Activated T-cell treated with anti-CD3 and anti-CD28 coated beads for 48 hours (primary cell): ENCODE data around the gene C5orf15.
"Not testable (repeated sequence)": the region's sequence is repeated elsewhere in the genome, so short reads cannot be mapped to it uniquely, and the experiment has no call there.

Source experiments
- DNase-seq: peaks from one replicate; pipeline ENCODE4 v3.0.0-alpha.2; 2020; ENCODE audit warnings: low read depth

The C5orf15 gene

GRCh38 chr5:133994297-133994989 is 26.0 kb upstream of the C5orf15 start:
- no peak for DNase-seq

GRCh38 chr5:133993185-133993936 is 24.9 kb upstream of the C5orf15 start:
- no peak for DNase-seq

- no peak for DNase-seq
These were observed 24.2 kb upstream of the C5orf15 start for GRCh38 chr5:133992429-133993155.

DNA sequence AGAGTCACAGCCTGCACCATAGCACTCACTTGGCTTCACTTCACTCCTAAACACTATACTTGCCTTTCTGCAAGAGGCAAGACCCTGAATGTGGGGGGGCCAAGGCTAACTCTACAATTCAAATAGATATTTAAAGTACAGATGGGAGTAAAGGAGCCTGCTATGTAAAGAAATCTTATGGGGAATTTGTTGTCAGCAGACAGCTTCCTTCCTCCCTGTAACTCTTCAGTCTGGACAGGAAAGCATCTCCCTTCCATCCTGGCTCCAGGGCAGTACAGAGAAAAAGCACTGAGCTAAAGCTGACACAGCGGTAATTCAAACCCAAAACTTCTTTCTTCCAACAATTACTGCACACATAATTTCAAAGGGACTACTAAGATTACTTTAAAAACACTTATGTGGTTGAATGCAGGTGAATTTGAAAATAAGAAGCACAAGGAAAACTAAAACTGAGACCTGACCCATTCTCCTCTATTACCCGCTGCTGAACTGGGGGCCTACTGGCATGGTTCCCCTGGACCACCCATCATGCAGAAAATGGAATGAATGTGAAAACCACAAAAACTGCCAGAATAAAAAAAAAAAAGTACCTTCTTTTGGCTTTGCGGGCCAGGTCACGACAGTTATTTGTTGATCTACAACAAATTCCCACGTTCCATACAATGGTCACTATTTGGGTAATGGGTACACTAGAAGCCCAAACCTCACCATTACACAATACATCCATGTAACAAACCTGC is 22.9 kb upstream of the C5orf15 start:
- DNase-seq: no peak

DNA sequence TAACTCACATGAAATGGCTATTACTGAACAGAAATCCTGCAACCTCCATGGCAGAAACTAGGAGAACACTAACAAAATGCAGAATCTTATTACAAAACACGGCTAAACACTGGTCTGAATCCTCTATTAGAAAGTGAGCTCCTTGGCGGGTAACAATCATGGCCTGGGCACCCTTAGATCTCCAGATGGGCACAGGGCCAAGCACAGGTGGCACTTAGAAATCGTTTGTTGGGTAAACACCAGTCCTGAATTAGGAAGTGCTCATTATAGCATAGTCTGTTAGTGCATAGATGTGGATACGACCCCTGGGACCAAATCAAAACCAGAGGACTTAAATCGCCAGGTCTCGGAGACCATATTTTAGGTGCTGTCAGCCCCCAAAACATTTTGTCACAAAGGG is 22.0 kb upstream of the C5orf15 start:
- DNase-seq: no peak

GRCh38 chr5:133985540-133986180 is 17.2 kb upstream of the C5orf15 start:
- DNase-seq: no peak

DNA sequence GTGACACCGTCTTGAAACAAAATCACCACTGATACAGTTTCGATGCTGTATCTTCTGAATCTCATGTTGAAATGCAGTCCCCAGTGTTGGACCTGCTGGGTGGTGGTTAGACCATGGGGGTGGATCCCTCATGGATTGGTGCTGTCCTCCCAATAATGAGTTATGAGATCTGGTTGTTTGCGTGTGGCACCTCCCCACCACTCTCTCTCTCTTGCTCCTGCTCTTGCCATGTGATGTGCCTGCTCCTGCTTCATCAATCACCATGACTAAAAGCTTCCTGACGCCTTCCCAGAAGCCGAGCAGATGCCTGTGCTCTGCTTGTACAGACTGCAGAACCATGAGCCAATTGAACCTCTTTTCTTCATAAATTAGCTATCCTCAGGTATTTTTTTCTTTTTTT is 15.2 kb upstream of the C5orf15 start:
- DNase-seq: no peak

GRCh38 chr5:133981714-133982113 is 13.3 kb upstream of the C5orf15 start:
- DNase-seq: no peak

DNA sequence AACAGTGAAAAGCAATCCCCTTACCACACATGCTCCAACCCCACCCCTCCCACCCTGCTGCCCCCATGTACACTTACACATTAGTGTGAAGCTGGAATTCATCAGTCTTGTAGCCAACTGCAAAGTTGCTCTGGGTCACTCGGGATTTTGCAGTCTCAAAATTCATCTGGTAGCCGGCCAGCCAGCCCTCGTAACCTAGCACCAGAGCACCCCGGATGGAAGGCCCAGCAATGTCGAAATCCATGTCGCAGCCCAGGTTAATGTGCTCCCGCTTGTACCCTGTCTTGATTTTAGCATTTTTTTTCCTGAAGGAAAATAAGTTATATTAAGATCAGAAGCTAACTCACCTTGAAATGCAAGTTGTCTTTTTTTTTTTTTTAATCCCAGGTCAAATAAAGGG is 12.2 kb upstream of the C5orf15 start:
- DNase-seq: no peak

GRCh38 chr5:133978943-133979342 is 10.5 kb upstream of the C5orf15 start:
- DNase-seq: no peak

DNA sequence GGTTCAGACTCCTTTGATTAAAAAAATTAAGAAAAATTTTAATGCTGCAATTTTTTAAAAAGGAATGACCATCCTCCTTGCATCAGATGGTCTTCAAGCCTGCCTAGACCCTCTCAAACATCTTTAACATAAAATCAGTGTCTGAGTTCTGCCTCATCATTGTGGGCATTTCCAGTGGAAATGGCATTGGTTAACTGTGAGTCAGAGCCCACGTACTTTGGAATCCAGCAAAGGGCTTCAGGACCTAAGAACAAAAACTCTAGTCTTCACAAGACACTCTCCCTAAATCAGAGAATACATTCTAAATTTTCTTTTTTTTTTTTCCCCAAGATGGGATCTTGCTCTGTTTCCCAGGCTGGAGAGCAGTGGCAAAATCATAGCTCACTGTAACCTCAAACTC is 9.4 kb upstream of the C5orf15 start:
- DNase-seq: no peak

- DNase-seq: no peak
These were observed 8.8 kb upstream of the C5orf15 start for GRCh38 chr5:133977161-133977787.

DNA sequence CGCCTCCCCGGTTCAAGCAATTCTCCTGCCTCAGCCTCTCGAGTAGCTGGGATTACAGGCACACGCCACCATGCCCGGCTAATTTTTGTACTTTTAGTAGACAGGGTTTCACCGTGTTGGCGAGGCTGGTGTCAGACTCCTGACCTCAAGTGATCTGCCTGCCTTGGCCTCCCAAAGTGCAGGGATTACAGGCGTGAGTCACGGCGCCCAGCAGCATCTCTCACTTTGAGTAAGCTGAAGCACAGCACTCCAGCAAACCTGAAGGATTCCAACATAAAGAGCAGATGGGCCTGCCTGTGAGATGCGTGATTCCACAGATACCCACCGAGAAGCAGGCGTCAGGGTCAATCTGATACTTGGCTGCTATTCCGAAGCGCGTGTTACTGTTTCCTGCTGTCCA is 7.1 kb upstream of the C5orf15 start:
- not testable (repeated sequence) for DNase-seq

GRCh38 chr5:133974142-133974541 is 5.7 kb upstream of the C5orf15 start:
- no peak for DNase-seq

DNA sequence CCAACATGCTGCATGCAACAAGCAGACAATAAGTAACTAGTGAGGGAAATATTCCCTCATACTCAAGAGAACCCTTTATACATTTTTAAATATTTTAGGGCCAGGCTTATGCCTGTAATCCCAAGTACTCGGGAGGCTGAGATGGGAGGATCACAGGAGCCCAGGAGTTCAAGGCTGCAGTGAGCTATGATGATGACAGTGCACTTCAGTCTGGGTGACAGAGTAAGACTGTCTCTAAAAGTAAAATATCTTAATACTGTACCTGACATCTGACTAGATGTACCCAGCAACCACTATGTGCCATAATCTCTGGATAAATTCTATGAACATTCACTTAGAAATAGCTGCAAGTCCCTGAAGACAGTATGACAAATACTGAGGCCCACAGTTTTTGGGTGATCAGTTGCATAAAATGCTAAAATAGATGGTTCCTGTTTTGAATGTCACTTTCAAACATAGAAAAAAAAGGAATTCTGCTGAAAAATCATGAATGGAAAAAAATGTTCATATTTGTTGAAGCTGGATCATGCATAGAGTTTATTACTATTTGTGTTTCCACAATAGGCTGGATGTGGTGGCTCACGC is 2.0 kb upstream of the C5orf15 start:
- DNase-seq: no peak

- no peak for DNase-seq
These were observed 1.4 kb upstream of the C5orf15 start for GRCh38 chr5:133969654-133970324.

GRCh38 chr5:133967698-133968203 is 674 bp downstream of the C5orf15 start:
- DNase-seq: no peak

DNA sequence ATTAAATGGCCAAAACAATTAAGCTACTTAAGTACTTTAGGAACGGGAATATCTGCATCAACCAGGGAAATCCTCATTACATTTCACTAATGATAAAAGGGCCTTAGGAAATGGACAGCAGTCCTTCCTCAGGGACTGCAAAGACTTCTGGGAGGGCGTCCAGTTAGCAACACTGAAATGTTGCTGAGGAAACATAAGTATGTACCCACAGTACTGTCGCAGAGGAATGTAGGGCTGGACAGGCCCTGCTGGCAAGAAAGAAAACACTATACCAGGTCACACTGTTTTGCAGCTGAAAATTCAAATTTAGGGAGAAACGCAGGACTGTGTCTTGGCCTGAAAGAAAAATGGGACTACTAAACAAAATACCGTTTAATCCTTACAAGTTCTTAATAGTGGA is 1.3 kb downstream of the C5orf15 start:
- no peak for DNase-seq

GRCh38 chr5:133966090-133966489 is 2.3 kb downstream of the C5orf15 start:
- no peak for DNase-seq

DNA sequence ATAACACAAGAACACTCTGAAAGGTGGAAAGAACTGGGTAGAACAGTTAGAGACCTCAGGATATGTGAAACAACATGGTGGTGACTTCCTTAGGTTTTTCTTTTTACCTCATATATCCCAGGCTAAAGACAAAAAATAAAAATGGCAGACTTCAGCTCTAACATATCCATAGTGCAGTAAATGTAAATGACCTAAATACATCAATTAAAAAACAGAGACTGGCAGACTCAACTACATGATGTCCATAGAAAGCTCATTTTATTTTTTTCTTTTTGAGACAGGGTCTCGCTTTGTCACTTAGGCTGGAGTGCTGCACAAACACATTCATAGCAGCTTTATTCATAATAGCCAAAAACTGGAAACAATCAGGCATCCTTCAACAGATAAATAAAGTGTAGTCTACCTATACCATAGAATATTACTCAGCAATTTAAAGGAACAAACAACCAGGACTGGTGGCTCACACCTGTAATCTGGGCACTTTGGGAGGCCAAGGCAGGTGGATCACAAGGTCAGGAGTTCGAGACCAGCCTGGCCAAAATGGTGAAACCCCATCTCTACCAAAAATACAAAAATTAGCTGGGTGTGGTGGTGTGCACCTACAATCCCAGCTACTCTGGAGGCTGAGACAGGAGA is 4.8 kb downstream of the C5orf15 start:
- no peak for DNase-seq
